BLaER1 treated with 17β-estradiol and CSF1 and Interleukin-3, amounts not matched to agents 10 nM and 100 nM (cell line): ENCODE results near the gene COLEC12.

Experiments
- H3K27ac ChIP-seq, 11 experiments: shearing (Covaris generic); formaldehyde crosslinking; 2 replicates each; pipeline ENCODE4 v1.8.1; 2022
- H3K27me3 ChIP-seq, 11 experiments: shearing (Covaris generic); formaldehyde crosslinking; 2 replicates each; pipeline ENCODE4 v1.8.1; 2022
- H3K36me3 ChIP-seq, 11 experiments: shearing (Covaris generic); formaldehyde crosslinking; 2 replicates each; pipeline ENCODE4 v1.8.1; 2022
- H3K4me1 ChIP-seq, 10 experiments: shearing (Covaris generic); formaldehyde crosslinking; 2 replicates each; pipeline ENCODE4 v1.8.1; 2022
- H3K4me2 ChIP-seq, 11 experiments: shearing (Covaris generic); formaldehyde crosslinking; 2 replicates each; pipeline ENCODE4 v1.8.1; 2022
- H3K4me3 ChIP-seq, 10 experiments: shearing (Covaris generic); formaldehyde crosslinking; 2 replicates each; pipeline ENCODE4 v1.8.1; 2022
- H3K9ac ChIP-seq, 11 experiments: shearing (Covaris generic); formaldehyde crosslinking; 2 replicates each; pipeline ENCODE4 v1.8.1; 2022
- H3K9me3 ChIP-seq, 11 experiments: shearing (Covaris generic); formaldehyde crosslinking; replicated peaks in 1 of 11; 2 replicates each; pipeline ENCODE4 v1.8.1; 2022
- H4K20me1 ChIP-seq, 11 experiments: shearing (Covaris generic); formaldehyde crosslinking; 2 replicates each; pipeline ENCODE4 v1.8.1; 2022
- Cebpa-rat ChIP-seq, 11 experiments: shearing (Covaris generic); IDR thresholded peaks; 2 replicates each; pipeline ENCODE4 v1.8.1; 2022

The COLEC12 gene

DNA sequence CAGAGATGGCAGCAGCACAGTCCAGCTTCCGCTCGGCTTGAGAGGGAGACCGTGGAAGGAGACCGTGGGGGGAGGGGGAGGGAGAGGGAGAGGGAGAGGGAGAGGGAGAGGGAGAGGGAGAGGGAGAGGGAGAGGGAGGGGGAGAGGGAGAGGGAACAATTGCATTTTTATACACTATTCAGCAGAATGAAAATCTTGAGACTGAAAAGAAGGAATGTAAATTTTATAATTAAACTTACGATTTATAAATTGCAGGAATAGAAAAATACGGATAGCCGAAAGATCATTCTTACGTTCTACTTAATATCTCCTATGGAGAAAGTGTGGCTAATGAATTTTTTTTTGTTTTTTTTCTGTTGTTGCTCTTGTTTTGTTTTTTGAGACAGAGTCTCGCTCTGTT lies 12.5 kb upstream of the COLEC12 start:
- Histone ChIP-seq H3K9ac (no peak overlapping the region), H4K20me1 (no peaks in the 10 kb centered on the region), H3K27ac (no peak overlapping the region), H3K27me3 (no peaks in the 10 kb centered on the region), H3K36me3 (no peaks in the 10 kb centered on the region), H3K9me3 (peaks cover 14 to 27% (median 20%) of the 10 kb centered on the region in 11 experiments), H3K4me3 (no peak overlapping the region), H3K4me2 (no peak overlapping the region), H3K4me1 (peaks cover 0 to 3% (median under 1%) of the 10 kb centered on the region in 10 experiments; a peak in 7 of 20 replicates)
- TF ChIP-seq Cebpa-rat (IDR thresholded peaks at IDR 0.05), result no peak

GRCh38 chr18:508835-509234 lies 8.3 kb upstream of the COLEC12 start:
- H3K27ac ChIP-seq, result no peak overlapping the region
- no peak for TF ChIP-seq Cebpa-rat (IDR thresholded peaks at IDR 0.05)
- no peak overlapping the region for H3K4me3 ChIP-seq

DNA sequence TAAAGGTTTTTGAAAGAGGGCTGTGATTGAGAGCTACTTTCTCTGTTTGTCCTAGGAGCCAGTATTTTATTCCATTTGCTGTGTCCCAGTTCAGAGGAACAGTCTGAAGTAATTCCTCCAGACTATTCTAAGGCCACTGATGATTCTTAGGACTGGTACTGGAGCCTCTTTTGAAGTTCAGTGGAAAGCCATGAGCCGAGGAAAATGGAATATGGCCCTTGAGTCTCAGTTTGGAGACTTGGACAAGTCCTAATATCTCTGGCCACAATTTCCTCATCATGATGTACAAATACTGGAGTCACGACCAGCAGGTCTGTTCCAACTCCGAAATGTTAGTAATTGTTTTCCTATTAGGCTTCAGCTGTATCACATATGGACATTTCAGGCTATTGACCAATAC lies 7.1 kb upstream of the COLEC12 start:
- Histone ChIP-seq H3K4me1 (0 out of 20 replicates have a peak, but pooled peaks cover 0 to 6% (median 0%) of the 10 kb centered on the region in 10 experiments), H4K20me1 (no peaks in the 10 kb centered on the region), H3K9ac (no peak overlapping the region), H3K4me3 (no peak overlapping the region), H3K36me3 (no peaks in the 10 kb centered on the region), H3K4me2 (no peak overlapping the region), H3K9me3 (peaks cover 0 to 6% (median 0%) of the 10 kb centered on the region in 11 experiments; a peak in 1 of 22 replicates), H3K27ac (no peak overlapping the region), H3K27me3 (no peaks in the 10 kb centered on the region)
- no peak for TF ChIP-seq Cebpa-rat (IDR thresholded peaks at IDR 0.05)

More at GRCh38 chr18:508835-509234, 8.3 kb upstream of the COLEC12 start:
- H3K9ac ChIP-seq, result no peak overlapping the region
- H3K4me1 ChIP-seq, result 0 out of 20 replicates have a peak, but pooled peaks cover 0 to 6% (median 0%) of the 10 kb centered on the region in 10 experiments
- no peak overlapping the region for H3K4me2 ChIP-seq
- no peaks in the 10 kb centered on the region for H4K20me1 ChIP-seq
- no peaks in the 10 kb centered on the region for H3K36me3 ChIP-seq
- peaks cover 8 to 14% (median 8%) of the 10 kb centered on the region in 11 experiments for H3K9me3 ChIP-seq
- H3K27me3 ChIP-seq, result no peaks in the 10 kb centered on the region

DNA sequence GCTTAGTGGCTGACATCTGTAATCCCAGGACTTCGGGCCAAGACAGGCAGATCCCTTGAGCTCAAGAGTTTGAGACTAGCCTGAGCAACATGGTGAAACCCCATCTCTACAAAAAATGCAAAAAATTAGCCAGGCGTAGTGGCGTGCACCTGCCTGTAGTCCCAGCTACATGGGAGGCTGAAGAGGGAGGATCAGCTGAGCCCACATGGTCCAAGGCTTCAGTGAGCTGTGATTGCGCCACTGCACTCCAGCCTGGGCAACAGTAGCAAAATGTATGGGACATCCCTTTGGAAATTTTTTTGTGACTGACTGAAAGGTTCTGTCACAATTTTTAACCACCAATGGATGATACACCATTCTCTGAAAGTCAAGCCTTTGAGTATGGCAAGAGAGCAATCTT lies 6.3 kb upstream of the COLEC12 start:
- Histone ChIP-seq H3K36me3 (no peaks in the 10 kb centered on the region), H3K27me3 (peaks cover 0 to 2% (median 0%) of the 10 kb centered on the region in 11 experiments; a peak in 4 of 22 replicates), H3K4me2 (no peak overlapping the region), H3K9me3 (peaks cover 0 to 4% (median 0%) of the 10 kb centered on the region in 11 experiments; a peak in 1 of 22 replicates), H3K4me1 (0 out of 20 replicates have a peak, but pooled peaks cover 0 to 6% (median 0%) of the 10 kb centered on the region in 10 experiments), H4K20me1 (no peaks in the 10 kb centered on the region), H3K9ac (no peak overlapping the region), H3K4me3 (no peak overlapping the region), H3K27ac (no peak overlapping the region)
- TF ChIP-seq Cebpa-rat (IDR thresholded peaks at IDR 0.05), result 0 out of 22 replicates have a peak, but pooled peaks of 1 of the 11 experiments have one; percentile 11

- no peak overlapping the region for H3K9ac ChIP-seq
- H4K20me1 ChIP-seq, result no peaks in the 10 kb centered on the region; a peak in 1 of 22 replicates
- H3K27ac ChIP-seq, result no peak overlapping the region
- H3K4me2 ChIP-seq, result no peak overlapping the region
- TF ChIP-seq Cebpa-rat (IDR thresholded peaks at IDR 0.05), result no peak
- H3K9me3 ChIP-seq, result no peaks in the 10 kb centered on the region
- H3K4me3 ChIP-seq, result no peak overlapping the region
- no peaks in the 10 kb centered on the region for H3K36me3 ChIP-seq
- 0 out of 20 replicates have a peak, but pooled peaks cover 0 to 6% (median 0%) of the 10 kb centered on the region in 10 experiments for H3K4me1 ChIP-seq
- peaks cover 2 to 8% (median 4%) of the 10 kb centered on the region in 11 experiments for H3K27me3 ChIP-seq
These were observed 5.8 kb upstream of the COLEC12 start for GRCh38 chr18:506264-506663.

DNA sequence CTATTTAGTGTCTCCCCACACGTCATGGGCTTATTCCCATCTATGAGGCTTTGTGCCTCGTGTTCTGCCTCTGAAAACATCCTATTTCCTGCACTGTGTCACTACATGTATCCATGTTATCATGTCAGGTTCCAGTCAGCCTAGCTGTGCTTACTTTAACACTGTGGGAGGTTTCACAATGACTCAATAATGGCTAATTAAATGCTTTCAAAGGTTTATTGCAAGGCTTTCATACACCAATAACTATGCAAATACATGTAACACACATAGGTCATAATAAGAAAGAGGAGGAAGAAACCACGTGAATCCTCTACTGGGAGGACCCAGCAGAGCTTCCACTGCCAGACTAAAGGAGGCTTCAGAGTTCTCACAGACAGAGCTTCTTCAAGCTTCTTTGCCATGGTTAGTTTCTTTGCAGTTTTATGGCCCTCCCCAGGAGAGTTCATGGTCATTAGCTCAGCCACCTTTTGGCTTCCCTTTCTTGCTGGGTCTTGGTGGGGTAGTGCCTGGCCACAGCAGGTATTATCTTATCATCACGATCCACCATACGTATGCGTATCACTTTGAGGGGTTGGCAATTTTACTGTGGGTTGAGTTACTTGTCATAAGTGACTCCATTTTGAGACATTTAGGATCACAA lies 5.1 kb upstream of the COLEC12 start:
- TF ChIP-seq Cebpa-rat (IDR thresholded peaks at IDR 0.05), result no peak
- H4K20me1 ChIP-seq, result no peaks in the 10 kb centered on the region; a peak in 1 of 22 replicates
- H3K36me3 ChIP-seq, result no peaks in the 10 kb centered on the region
- H3K4me1 ChIP-seq, result peaks cover 0 to 6% (median 0%) of the 10 kb centered on the region in 10 experiments; a peak in 2 of 20 replicates
- H3K4me3 ChIP-seq, result no peak overlapping the region
- H3K27ac ChIP-seq, result no peak overlapping the region
- no peak overlapping the region for H3K9ac ChIP-seq
- no peaks in the 10 kb centered on the region for H3K9me3 ChIP-seq
- H3K4me2 ChIP-seq, result no peak overlapping the region; a peak in 1 of 22 replicates
- H3K27me3 ChIP-seq, result peaks cover 8 to 14% (median 11%) of the 10 kb centered on the region in 11 experiments

- Histone ChIP-seq H3K4me2 (peak overlapping the region in 3 of 11 experiments; percentile 93 to 96 (median 94); a peak in 3 of 22 replicates), H3K4me3 (0 out of 20 replicates have a peak overlapping the region, but pooled peaks of 1 of the 10 experiments have one; percentile 83), H4K20me1 (peaks cover 0 to 3% (median 0%) of the 10 kb centered on the region in 11 experiments; a peak in 2 of 22 replicates), H3K36me3 (no peaks in the 10 kb centered on the region), H3K9ac (no peak overlapping the region), H3K27ac (no peak overlapping the region), H3K9me3 (0 out of 22 replicates have a peak, but pooled peaks cover 0 to 5% (median 0%) of the 10 kb centered on the region in 11 experiments), H3K27me3 (peaks cover 14 to 39% (median 34%) of the 10 kb centered on the region in 11 experiments), H3K4me1 (peaks cover 7 to 41% (median 12%) of the 10 kb centered on the region in 10 experiments)
- TF ChIP-seq Cebpa-rat (IDR thresholded peaks at IDR 0.05), result no peak
These were observed 859 bp upstream of the COLEC12 start for GRCh38 chr18:501406-501714.

- Histone ChIP-seq H3K36me3 (no peaks in the 10 kb centered on the region), H4K20me1 (peaks cover 0 to 3% (median 0%) of the 10 kb centered on the region in 11 experiments; a peak in 2 of 22 replicates), H3K4me2 (peak overlapping the region; percentile 88 to 98 (median 95)), H3K9ac (peak overlapping the region; percentile 70 to 92 (median 80)), H3K4me3 (peak overlapping the region; percentile 65 to 83 (median 72)), H3K4me1 (peaks cover 7 to 54% (median 17%) of the 10 kb centered on the region in 10 experiments), H3K27me3 (peaks cover 14 to 39% (median 34%) of the 10 kb centered on the region in 11 experiments), H3K9me3 (0 out of 22 replicates have a peak, but pooled peaks cover 0 to 5% (median 0%) of the 10 kb centered on the region in 11 experiments), H3K27ac (peak overlapping the region; percentile 44 to 81 (median 69))
- no peak for TF ChIP-seq Cebpa-rat (IDR thresholded peaks at IDR 0.05)
These were observed 497 bp downstream of the COLEC12 start for GRCh38 chr18:499776-500631.
